Measurements from ENCODE around the gene DNAH6.

Gene DNAH6

GRCh38 chr2:84727315-84727714, 211.0 kb downstream of the DNAH6 start:
- TF ChIP-seq, protein P1, sequence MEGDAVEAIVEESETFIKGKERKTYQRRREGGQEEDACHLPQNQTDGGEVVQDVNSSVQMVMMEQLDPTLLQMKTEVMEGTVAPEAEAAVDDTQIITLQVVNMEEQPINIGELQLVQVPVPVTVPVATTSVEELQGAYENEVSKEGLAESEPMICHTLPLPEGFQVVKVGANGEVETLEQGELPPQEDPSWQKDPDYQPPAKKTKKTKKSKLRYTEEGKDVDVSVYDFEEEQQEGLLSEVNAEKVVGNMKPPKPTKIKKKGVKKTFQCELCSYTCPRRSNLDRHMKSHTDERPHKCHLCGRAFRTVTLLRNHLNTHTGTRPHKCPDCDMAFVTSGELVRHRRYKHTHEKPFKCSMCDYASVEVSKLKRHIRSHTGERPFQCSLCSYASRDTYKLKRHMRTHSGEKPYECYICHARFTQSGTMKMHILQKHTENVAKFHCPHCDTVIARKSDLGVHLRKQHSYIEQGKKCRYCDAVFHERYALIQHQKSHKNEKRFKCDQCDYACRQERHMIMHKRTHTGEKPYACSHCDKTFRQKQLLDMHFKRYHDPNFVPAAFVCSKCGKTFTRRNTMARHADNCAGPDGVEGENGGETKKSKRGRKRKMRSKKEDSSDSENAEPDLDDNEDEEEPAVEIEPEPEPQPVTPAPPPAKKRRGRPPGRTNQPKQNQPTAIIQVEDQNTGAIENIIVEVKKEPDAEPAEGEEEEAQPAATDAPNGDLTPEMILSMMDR (conservative IDR thresholded peaks at IDR 0.05): no peak

GRCh38 chr2:84729224-84729623, 212.9 kb downstream of the DNAH6 start:
- TF ChIP-seq, protein P1 (conservative IDR thresholded peaks at IDR 0.05): no peak
- no peak overlapping the region for H3K27ac ChIP-seq

More at GRCh38 chr2:84727315-84727714, 211.0 kb downstream of the DNAH6 start:
- H3K27ac ChIP-seq: no peak overlapping the region

DNA sequence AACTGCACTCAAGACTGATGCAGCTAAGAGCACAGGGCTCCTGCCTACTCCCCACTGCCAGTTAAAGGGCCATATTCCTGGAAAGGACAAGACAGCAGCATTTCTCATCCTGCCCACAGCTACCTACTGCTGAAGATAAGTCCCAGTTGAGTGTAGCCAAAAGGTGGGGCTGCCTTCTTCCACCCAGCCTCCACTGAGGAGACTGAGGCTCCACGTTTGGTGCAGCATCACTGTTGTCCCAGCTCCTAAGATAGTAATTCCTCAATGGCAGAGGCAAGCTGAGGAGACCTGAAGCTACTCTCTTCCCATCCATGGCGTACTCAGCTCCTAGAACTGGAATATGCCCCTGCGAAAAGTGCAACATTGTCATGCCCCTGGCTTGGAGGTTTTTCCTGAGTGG, 214.9 kb downstream of the DNAH6 start:
- TF ChIP-seq, protein P1 (conservative IDR thresholded peaks at IDR 0.05): no peak

GRCh38 chr2:84732897-84733778, 216.8 kb downstream of the DNAH6 start:
- TF ChIP-seq, protein P1 (conservative IDR thresholded peaks at IDR 0.05): no peak
- H3K27ac ChIP-seq: no peak overlapping the region

More for the DNA sequence above, 214.9 kb downstream of the DNAH6 start:
- H3K27ac ChIP-seq: no peak overlapping the region

GRCh38 chr2:84735389-84735788, 219.1 kb downstream of the DNAH6 start:
- TF ChIP-seq, protein P1 (conservative IDR thresholded peaks at IDR 0.05): no peak
- H3K27ac ChIP-seq: no peak overlapping the region

DNA sequence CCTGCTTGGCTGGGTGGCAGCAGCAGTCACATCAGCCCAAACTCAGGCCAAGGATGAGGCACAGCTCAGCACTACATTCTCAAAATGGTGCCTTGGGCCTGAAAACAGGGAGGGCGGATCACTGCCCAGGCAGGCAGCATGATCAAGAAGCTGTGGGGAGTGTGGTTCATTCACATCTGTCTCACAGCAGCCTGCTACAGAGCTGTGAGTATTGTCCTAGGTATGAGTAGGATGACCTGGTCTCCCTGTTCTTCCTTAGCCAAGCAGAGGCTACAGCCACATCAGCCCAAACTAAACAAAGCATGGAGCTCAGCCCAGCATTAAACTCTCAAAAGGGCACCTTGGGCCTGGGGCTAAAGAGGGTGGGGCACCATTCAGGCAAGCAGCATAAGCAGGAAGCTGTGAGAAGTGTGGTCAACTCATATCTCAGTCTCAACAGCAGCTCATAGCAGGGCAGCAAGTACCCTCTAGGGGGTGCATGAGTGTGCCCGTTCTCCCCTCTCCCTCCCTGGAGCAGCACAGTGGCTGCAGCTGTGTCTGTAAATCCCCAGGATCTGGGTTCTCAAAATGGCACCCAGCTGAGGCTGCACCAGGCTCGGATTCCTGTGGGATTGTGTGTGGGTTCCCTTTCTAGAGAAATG, 225.0 kb downstream of the DNAH6 start:
- no peak overlapping the region for H3K27ac ChIP-seq
- TF ChIP-seq, protein P1 (conservative IDR thresholded peaks at IDR 0.05): 0 out of 2 replicates have a peak, but pooled peaks have one; percentile 22

DNA sequence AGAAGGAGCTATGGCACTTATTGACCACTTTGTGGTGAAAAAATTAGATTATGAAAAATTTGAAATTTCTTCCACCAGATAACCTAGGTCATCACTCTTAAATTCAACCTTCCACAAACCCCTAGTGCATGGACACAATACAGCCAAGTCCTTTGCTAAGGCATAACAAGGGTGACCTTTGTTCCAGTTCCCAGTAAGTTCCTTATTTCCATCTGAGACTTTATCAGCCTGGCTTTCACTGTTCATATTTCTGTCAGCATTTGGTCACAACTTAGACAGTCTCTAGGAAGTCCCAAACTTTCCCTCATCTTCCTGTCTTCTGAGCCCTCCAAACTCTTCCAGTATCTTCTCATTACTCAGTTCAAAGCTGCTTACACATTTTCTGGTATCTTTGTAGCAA, 232.0 kb downstream of the DNAH6 start:
- TF ChIP-seq, protein P1 (conservative IDR thresholded peaks at IDR 0.05): no peak
- H3K27ac ChIP-seq: no peak overlapping the region
